Vagina (tissue), 2 donors: ENCODE measurements around the gene ZBTB7C.

Source experiments
- POLR2AphosphoS5 ChIP-seq, 2 donors: sonication (generic); formaldehyde crosslinking; IDR thresholded peaks; one replicate each; pipeline ENCODE4 v1.9.0; 2017; ENCODE audit warnings: antibody characterized with exemption in 2 of 2, mild to moderate bottlenecking in 2 of 2, low read depth in 1 of 2; ENCODE audit not compliant: insufficient read depth in 1 of 2
- TF ChIP-seq, protein P1 (sequence below), 3 experiments: fragments of 450-650 bp in 2 of 3; fragments of 200-600 bp in 1 of 3; sonication (generic) in 1 of 3; IDR thresholded peaks; one replicate each; pipeline ENCODE4 v1.5.1; 2017 to 2019; ENCODE audit warnings: antibody characterized with exemption in 3 of 3, mild to moderate bottlenecking in 2 of 3, moderate library complexity in 2 of 3

- TF ChIP-seq, protein P1, sequence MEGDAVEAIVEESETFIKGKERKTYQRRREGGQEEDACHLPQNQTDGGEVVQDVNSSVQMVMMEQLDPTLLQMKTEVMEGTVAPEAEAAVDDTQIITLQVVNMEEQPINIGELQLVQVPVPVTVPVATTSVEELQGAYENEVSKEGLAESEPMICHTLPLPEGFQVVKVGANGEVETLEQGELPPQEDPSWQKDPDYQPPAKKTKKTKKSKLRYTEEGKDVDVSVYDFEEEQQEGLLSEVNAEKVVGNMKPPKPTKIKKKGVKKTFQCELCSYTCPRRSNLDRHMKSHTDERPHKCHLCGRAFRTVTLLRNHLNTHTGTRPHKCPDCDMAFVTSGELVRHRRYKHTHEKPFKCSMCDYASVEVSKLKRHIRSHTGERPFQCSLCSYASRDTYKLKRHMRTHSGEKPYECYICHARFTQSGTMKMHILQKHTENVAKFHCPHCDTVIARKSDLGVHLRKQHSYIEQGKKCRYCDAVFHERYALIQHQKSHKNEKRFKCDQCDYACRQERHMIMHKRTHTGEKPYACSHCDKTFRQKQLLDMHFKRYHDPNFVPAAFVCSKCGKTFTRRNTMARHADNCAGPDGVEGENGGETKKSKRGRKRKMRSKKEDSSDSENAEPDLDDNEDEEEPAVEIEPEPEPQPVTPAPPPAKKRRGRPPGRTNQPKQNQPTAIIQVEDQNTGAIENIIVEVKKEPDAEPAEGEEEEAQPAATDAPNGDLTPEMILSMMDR (IDR thresholded peaks at IDR 0.05): no peak
- TF ChIP-seq POLR2AphosphoS5 (IDR thresholded peaks at IDR 0.05; ENCODE audit: insufficient read depth in 1 of 2, low read depth in 1 of 2): no peak
Observed at GRCh38 chr18:48183613-48184012, 225.6 kb downstream of the ZBTB7C start.
